WTC11 (cell line): ENCODE measurements around the gene PLCB3. TPM values are rescaled to one million over a fixed set of nuclear protein-coding genes. Genes with fewer than 3 reads are reported as not detected.

ENCODE experiments used
- ATAC-seq: fragments of 200-7000 bp; cut with Tn5 transposase; 2 replicates; pipeline ENCODE4 v1.10.0; 2021; ENCODE audit warnings: mild to moderate bottlenecking, moderate library complexity
- CTCF ChIA-PET: fragments of 300-600 bp; sonication (Branson Sonifier 250); formaldehyde crosslinking; loops from one replicate; lab custom pipeline; 2021; ENCODE audit warnings: antibody characterized with exemption; lab: Charles Lee
- POLR2A ChIA-PET: fragments of 350-600 bp; sonication (Branson Sonifier 250); formaldehyde crosslinking; loops from one replicate; lab custom pipeline; 2021; ENCODE audit warnings: antibody characterized with exemption; lab: Charles Lee
- DNase-seq: peaks from one replicate; pipeline ENCODE4 v3.0.0; 2021; ENCODE audit warnings: low spot score
- H3K27ac Mint-ChIP-seq: 2 replicates; pipeline ENCODE4 v1.8.0; 2021; ENCODE audit warnings: mixed read lengths
- H3K27me3 Mint-ChIP-seq: 2 replicates; pipeline ENCODE4 v1.8.0; 2021; ENCODE audit warnings: low read depth, mild to moderate bottlenecking, moderate library complexity, mixed read lengths
- H3K36me3 Mint-ChIP-seq: 2 replicates; pipeline ENCODE4 v1.8.0; 2021; ENCODE audit warnings: mixed read lengths
- H3K4me1 Mint-ChIP-seq: 2 replicates; pipeline ENCODE4 v1.8.0; 2022; ENCODE audit warnings: mixed read lengths
- H3K4me3 Mint-ChIP-seq: 2 replicates; pipeline ENCODE4 v1.8.0; 2021; ENCODE audit warnings: mild to moderate bottlenecking, moderate library complexity, mixed read lengths
- H3K9me3 Mint-ChIP-seq: 2 replicates; pipeline ENCODE4 v1.8.0; 2021; ENCODE audit warnings: mixed read lengths
- AR ChIP-seq: fragments of 250-450 bp; sonication (Bioruptor Pico); IDR thresholded peaks from 2 replicates; pipeline ENCODE4 v1.9.0; 2021; ENCODE audit warnings: mild to moderate bottlenecking
- ATF2 ChIP-seq: sonication (generic); formaldehyde crosslinking; IDR thresholded peaks from 2 replicates; pipeline ENCODE4 v1.8.1; 2022; ENCODE audit warnings: low read depth, missing genetic modification reagents, borderline replicate concordance
- FOXK1 ChIP-seq: sonication (generic); formaldehyde crosslinking; IDR thresholded peaks from 2 replicates; pipeline ENCODE4 v1.8.0; 2022; ENCODE audit warnings: mild to moderate bottlenecking, moderate library complexity, missing genetic modification reagents
- FOXP1 ChIP-seq: sonication (generic); formaldehyde crosslinking; IDR thresholded peaks from 2 replicates; pipeline ENCODE4 v1.8.0; 2022; ENCODE audit warnings: missing genetic modification reagents, mild to moderate bottlenecking, moderate library complexity, borderline replicate concordance
- GABPB1 ChIP-seq: sonication (generic); formaldehyde crosslinking; IDR thresholded peaks from 2 replicates; pipeline ENCODE4 v1.8.1; 2023; ENCODE audit warnings: mild to moderate bottlenecking, missing genetic modification reagents
- JUN ChIP-seq: sonication (generic); formaldehyde crosslinking; IDR thresholded peaks from 2 replicates; pipeline ENCODE4 v1.8.0; 2023; ENCODE audit warnings: mild to moderate bottlenecking, missing genetic modification reagents
- MAX ChIP-seq: sonication (generic); formaldehyde crosslinking; IDR thresholded peaks from 2 replicates; pipeline ENCODE4 v1.8.0; 2022; ENCODE audit warnings: mild to moderate bottlenecking, missing genetic modification reagents
- MXD4 ChIP-seq: fragments of 250-450 bp; sonication (Bioruptor Pico); IDR thresholded peaks from 2 replicates; pipeline ENCODE4 v1.8.0; 2021; ENCODE audit warnings: mild to moderate bottlenecking, moderate library complexity, borderline replicate concordance
- NR1H2 ChIP-seq: sonication (generic); formaldehyde crosslinking; IDR thresholded peaks from 2 replicates; pipeline ENCODE4 v1.9.0; 2021; ENCODE audit warnings: mild to moderate bottlenecking, moderate library complexity, missing genetic modification reagents
- NR2C2 ChIP-seq: sonication (generic); formaldehyde crosslinking; IDR thresholded peaks from 2 replicates; pipeline ENCODE4 v1.8.0; 2022; ENCODE audit warnings: mild to moderate bottlenecking, missing genetic modification reagents
- PREB ChIP-seq: sonication (generic); formaldehyde crosslinking; IDR thresholded peaks from 2 replicates; pipeline ENCODE4 v1.8.1; 2022; ENCODE audit warnings: mild to moderate bottlenecking, missing genetic modification reagents, moderate library complexity, borderline replicate concordance
- SMAD3 ChIP-seq: sonication (generic); formaldehyde crosslinking; IDR thresholded peaks from 2 replicates; pipeline ENCODE4 v1.8.0; 2022; ENCODE audit warnings: missing genetic modification reagents, mild to moderate bottlenecking, borderline replicate concordance
- SMAD4 ChIP-seq: sonication (generic); formaldehyde crosslinking; IDR thresholded peaks from 2 replicates; pipeline ENCODE4 v1.8.0; 2022; ENCODE audit warnings: mild to moderate bottlenecking, missing genetic modification reagents
- SOX15 ChIP-seq: fragments of 250-450 bp; sonication (Bioruptor Pico); IDR thresholded peaks from 2 replicates; pipeline ENCODE4 v1.9.0; 2021; ENCODE audit warnings: mild to moderate bottlenecking
- TEAD4 ChIP-seq: sonication (generic); formaldehyde crosslinking; IDR thresholded peaks from 2 replicates; pipeline ENCODE4 v1.8.0; 2022; ENCODE audit warnings: mild to moderate bottlenecking, missing genetic modification reagents
- TP53 ChIP-seq: sonication (generic); formaldehyde crosslinking; IDR thresholded peaks from 2 replicates; pipeline ENCODE4 v1.8.1; 2023; ENCODE audit warnings: mild to moderate bottlenecking, missing genetic modification reagents
- USF2 ChIP-seq: sonication (generic); formaldehyde crosslinking; IDR thresholded peaks from 2 replicates; pipeline ENCODE4 v1.8.1; 2023; ENCODE audit warnings: mild to moderate bottlenecking, missing genetic modification reagents, moderate library complexity
- ZNF317 ChIP-seq: sonication (generic); formaldehyde crosslinking; IDR thresholded peaks from 2 replicates; pipeline ENCODE4 v1.8.1; 2023; ENCODE audit warnings: low read depth, mild to moderate bottlenecking, moderate library complexity, missing genetic modification reagents, borderline replicate concordance
- ZNF512 ChIP-seq: sonication (generic); formaldehyde crosslinking; IDR thresholded peaks from 2 replicates; pipeline ENCODE4 v1.8.1; 2022; ENCODE audit warnings: missing genetic modification reagents, borderline replicate concordance
- ZNF532 ChIP-seq: fragments of 250-450 bp; sonication (Bioruptor Pico); IDR thresholded peaks from 2 replicates; pipeline ENCODE4 v1.9.0; 2021; ENCODE audit warnings: mild to moderate bottlenecking, borderline replicate concordance
- total RNA-seq: library from RNA; stranded (reverse); gene quantifications from 3 replicates; pipeline ENCODE4 v1.2.3, GENCODE V29; 2021
- TF ChIP-seq, protein P1 (sequence below): fragments of 250-450 bp; sonication (Bioruptor Pico); IDR thresholded peaks from 2 replicates; pipeline ENCODE4 v1.9.0; 2021; ENCODE audit warnings: mild to moderate bottlenecking
- TF ChIP-seq, protein P2 (sequence below): sonication (generic); formaldehyde crosslinking; conservative IDR thresholded peaks from 2 replicates; pipeline ENCODE4 v1.8.1; 2022; ENCODE audit warnings: mild to moderate bottlenecking, missing genetic modification reagents

The PLCB3 gene
- total RNA-seq, 1 experiment from 2014 or later, result 97.4 TPM

DNA sequence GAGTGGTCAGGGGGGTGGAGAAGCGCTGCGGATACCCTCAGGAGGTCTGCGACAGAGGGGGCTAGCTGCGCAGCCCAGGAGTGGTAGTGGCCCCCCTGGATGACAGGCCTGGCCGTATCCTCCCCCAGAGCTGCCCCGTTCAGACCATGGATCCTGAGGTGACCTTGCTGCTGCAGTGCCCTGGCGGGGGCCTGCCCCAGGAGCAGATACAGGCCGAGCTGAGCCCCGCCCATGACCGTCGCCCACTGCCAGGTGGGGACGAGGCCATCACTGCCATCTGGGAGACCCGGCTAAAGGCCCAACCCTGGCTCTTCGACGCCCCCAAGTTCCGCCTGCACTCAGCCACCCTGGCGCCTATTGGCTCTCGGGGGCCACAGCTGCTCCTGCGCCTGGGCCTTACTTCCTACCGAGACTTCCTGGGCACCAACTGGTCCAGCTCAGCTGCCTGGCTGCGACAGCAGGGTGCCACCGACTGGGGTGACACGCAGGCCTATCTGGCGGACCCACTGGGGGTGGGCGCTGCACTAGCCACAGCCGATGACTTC lies 24.8 kb upstream of the PLCB3 start (continued):
- TF ChIP-seq USF2 (no peak), ATF2 (CRISPR knock-in tag) (no peak), MAX (CRISPR knock-in tag) (no peak; the same call in none of the 2 replicates), SOX15 (CRISPR knock-in tag) (no peak), AR (CRISPR knock-in tag) (no peak), NR2C2 (CRISPR knock-in tag) (no peak)

GRCh38 chr11:64227405-64227956 lies 23.8 kb upstream of the PLCB3 start:
- no peak for ATAC-seq
- Mint-ChIP-seq H3K4me3 (peak overlapping the region; percentile 81), H3K27ac (no peak overlapping the region), H3K27me3 (peaks cover 7% of the 10 kb centered on the region), H3K4me1 (peaks cover 34% of the 10 kb centered on the region), H3K9me3 (no peaks in the 10 kb centered on the region), H3K36me3 (no peaks in the 10 kb centered on the region)
- DNase-seq, result no peak
- ChIA-PET CTCF (interaction anchor here (0.6 to 3.8 kb wide), 5 partner anchors 10 to 198 kb away, joined by 3 to 27 read pairs (median 15); partner anchors contain the start of gene FERMT3), POLR2A (interaction anchor here (1.4 to 1.9 kb wide), 3 partner anchors 16 to 73 kb away, joined by 3 to 5 read pairs (median 4); partner anchors contain the start of gene PPP1R14B)
- TF ChIP-seq SMAD3 (CRISPR knock-in tag) (no peak), TP53 (CRISPR knock-in tag) (no peak), SMAD4 (no peak), ZNF532 (CRISPR knock-in tag) (no peak), NR1H2 (no peak), PREB (CRISPR knock-in tag) (no peak), TEAD4 (CRISPR knock-in tag) (no peak), ZNF317 (CRISPR knock-in tag) (no peak), FOXK1 (no peak), JUN (CRISPR knock-in tag) (no peak), MXD4 (no peak), FOXP1 (CRISPR knock-in tag) (no peak), GABPB1 (CRISPR knock-in tag) (no peak), ZNF512 (CRISPR knock-in tag) (no peak)
- TF ChIP-seq, protein P1, sequence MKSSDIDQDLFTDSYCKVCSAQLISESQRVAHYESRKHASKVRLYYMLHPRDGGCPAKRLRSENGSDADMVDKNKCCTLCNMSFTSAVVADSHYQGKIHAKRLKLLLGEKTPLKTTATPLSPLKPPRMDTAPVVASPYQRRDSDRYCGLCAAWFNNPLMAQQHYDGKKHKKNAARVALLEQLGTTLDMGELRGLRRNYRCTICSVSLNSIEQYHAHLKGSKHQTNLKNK (CRISPR knock-in tag), result no peak
- TF ChIP-seq, protein P2, sequence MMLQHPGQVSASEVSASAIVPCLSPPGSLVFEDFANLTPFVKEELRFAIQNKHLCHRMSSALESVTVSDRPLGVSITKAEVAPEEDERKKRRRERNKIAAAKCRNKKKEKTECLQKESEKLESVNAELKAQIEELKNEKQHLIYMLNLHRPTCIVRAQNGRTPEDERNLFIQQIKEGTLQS, result no peak
